GM12878 (cell line): ENCODE measurements around the gene ANTKMT. TPM values are rescaled to one million over a fixed set of nuclear protein-coding genes. Genes with fewer than 3 reads are reported as not detected.

Experiments
- ATAC-seq: fragments of 200-7000 bp; cut with Tn5 transposase; 3 replicates; pipeline ENCODE4 v1.9.1; 2020; ENCODE audit warnings: mild to moderate bottlenecking, moderate library complexity
- BruUV-seq: library from RNA; stranded (reverse); fragments of 400-500 nt; replicated peaks from 2 replicates; lab custom pipeline; 2021; lab: Mats Ljungman, UMichigan
- CTCF ChIA-PET: fragments of 300-600 bp; sonication (Branson Sonifier 250); formaldehyde crosslinking; extraction: SDS; loops from one replicate; lab custom pipeline; 2021; ENCODE audit warnings: inconsistent platforms; lab: Yijun Ruan, JAX
- POLR2A ChIA-PET: fragments of 350-600 bp; formaldehyde crosslinking; extraction: SDS; loops from one replicate; lab custom pipeline; 2021; ENCODE audit warnings: inconsistent platforms; lab: Charles Lee
- RAD21 ChIA-PET: fragments of 300-600 bp; sonication (Branson Sonifier 250); formaldehyde crosslinking; loops from one replicate; lab custom pipeline; 2023; ENCODE audit warnings: antibody characterized with exemption; ENCODE audit not compliant: unreplicated experiment; lab: Charles Lee
- SMC1A ChIA-PET: fragments of 300-600 bp; sonication (Branson Sonifier 250); formaldehyde crosslinking; loops from one replicate; lab custom pipeline; 2023; ENCODE audit not compliant: unreplicated experiment, uncharacterized antibody; lab: Charles Lee
- DNase-seq: peaks from one replicate; pipeline ENCODE4 v3.0.0-alpha.2; 2011; ENCODE audit warnings: low read depth, low spot score
- FAIRE-seq: peaks from 3 replicates; lab custom pipeline; 2011; peaks lifted over from hg19 to GRCh38; lab: Jason Lieb, UNC
- H2AFZ ChIP-seq: 2 replicates; pipeline ENCODE4 v1.6.0; 2011; ENCODE audit warnings: low read depth, low read length, control low read depth; ENCODE audit not compliant: control insufficient read depth
- H3K27ac ChIP-seq: 2 replicates; pipeline ENCODE4 v1.5.1; 2011; ENCODE audit warnings: control low read depth; ENCODE audit not compliant: control insufficient read depth, insufficient read depth
- H3K27me3 ChIP-seq, 2 experiments: replicated peaks in 1 of 2; 2 replicates each; pipeline versions ENCODE4 v1.6.0 to v1.6.1; 2011; ENCODE audit warnings: low read length in 1 of 2; ENCODE audit not compliant: control insufficient read depth in 2 of 2, insufficient read depth in 2 of 2
- H3K36me3 ChIP-seq, 2 experiments: 2 replicates each; pipeline ENCODE4 v1.5.1; 2011; ENCODE audit warnings: low read length in 1 of 2; ENCODE audit not compliant: control insufficient read depth in 2 of 2, insufficient read depth in 2 of 2
- H3K4me1 ChIP-seq: 2 replicates; pipeline ENCODE4 v1.6.1; 2011; ENCODE audit warnings: mild to moderate bottlenecking, low read length, moderate library complexity, mixed read lengths; ENCODE audit not compliant: control insufficient read depth, insufficient read depth
- H3K4me2 ChIP-seq: 2 replicates; pipeline ENCODE4 v1.6.0; 2011; ENCODE audit warnings: control low read depth; ENCODE audit not compliant: control insufficient read depth, insufficient read depth
- H3K4me3 ChIP-seq: fragments of 200-600 bp; sonication (generic); 2 replicates; pipeline ENCODE4 v1.5.1; 2016
- H3K79me2 ChIP-seq: 2 replicates; pipeline ENCODE4 v1.6.0; 2011; ENCODE audit warnings: low read length; ENCODE audit not compliant: control insufficient read depth, insufficient read depth
- H3K9ac ChIP-seq: 2 replicates; pipeline ENCODE4 v1.8.0; 2011; ENCODE audit warnings: low read length, control low read depth, mixed read lengths; ENCODE audit not compliant: control insufficient read depth, insufficient read depth
- H3K9me3 ChIP-seq: replicated peaks from 3 replicates; pipeline ENCODE4 v1.5.1; 2011; ENCODE audit warnings: mild to moderate bottlenecking, low read length; ENCODE audit not compliant: control insufficient read depth, insufficient read depth
- H4K20me1 ChIP-seq: 2 replicates; pipeline ENCODE4 v1.6.0; 2011; ENCODE audit not compliant: control insufficient read depth, insufficient read depth
- BACH1 ChIP-seq: fragments of 450-650 bp; IDR thresholded peaks from 2 replicates; pipeline ENCODE4 v1.6.1; 2017; ENCODE audit warnings: mild to moderate bottlenecking, borderline replicate concordance
- BCL11A ChIP-seq: IDR thresholded peaks from 2 replicates; pipeline ENCODE4 v1.6.1; 2011; ENCODE audit warnings: low read depth, low read length
- CBX3 ChIP-seq: fragments of 200-600 bp; sonication (generic); IDR thresholded peaks from 2 replicates; pipeline ENCODE4 v1.6.1; 2016; ENCODE audit warnings: low read depth, borderline replicate concordance
- CHD1 ChIP-seq: IDR thresholded peaks from 2 replicates; pipeline ENCODE4 v1.6.1; 2012; ENCODE audit warnings: low read depth, low read length, improper control_type of control experiment
- CHD4 ChIP-seq: fragments of 200-600 bp; sonication (generic); IDR thresholded peaks from 2 replicates; pipeline ENCODE4 v1.6.1; 2016; ENCODE audit warnings: mild to moderate bottlenecking
- MTA2 ChIP-seq: fragments of 450-650 bp; IDR thresholded peaks from 2 replicates; pipeline ENCODE4 v1.6.1; 2016; ENCODE audit warnings: low read depth, mild to moderate bottlenecking, moderate library complexity
- MXI1 ChIP-seq: fragments of 150-350 bp; IDR thresholded peaks from 2 replicates; pipeline ENCODE4 v1.6.1; 2011; ENCODE audit warnings: low read depth, mild to moderate bottlenecking, inconsistent platforms, low read length, improper control_type of control experiment
- NR2F1 ChIP-seq: fragments of 450-650 bp; conservative IDR thresholded peaks from 2 replicates; pipeline ENCODE4 v1.6.1; 2017; ENCODE audit warnings: mild to moderate bottlenecking
- PAX5 ChIP-seq: IDR thresholded peaks from 2 replicates; pipeline ENCODE4 v1.6.1; 2011; ENCODE audit warnings: low read depth, low read length, borderline replicate concordance
- SMC3 ChIP-seq: IDR thresholded peaks from 2 replicates; pipeline ENCODE4 v1.6.1; 2011; ENCODE audit warnings: low read length, improper control_type of control experiment, borderline replicate concordance
- ZNF217 ChIP-seq: fragments of 450-650 bp; IDR thresholded peaks from 2 replicates; pipeline ENCODE4 v1.6.1; 2017; ENCODE audit warnings: antibody characterized with exemption, mild to moderate bottlenecking
- WGBS: methylation state at CpG from one replicate; pipeline ENCODE4 v1.1.6; 2016; ENCODE audit warnings: low lambda C conversion rate; ENCODE audit not compliant: insufficient replicate concordance, insufficient coverage; ENCODE audit errors: missing lambda C conversion rate; 5-methylcytosine and 5-hydroxymethylcytosine counted together
- in situ Hi-C: fragments of 300-500 bp; cut with MboI; formaldehyde crosslinking; loops from 9 replicates; pipeline ENCODE4 v1.14.3; 2018; ENCODE audit warnings: mixed read lengths
- intact Hi-C: fragments of 100-400 bp; cut with micrococcal nuclease; formaldehyde crosslinking; loops from one replicate; pipeline ENCODE4 v1.14.2; 2022; ENCODE audit not compliant: unreplicated experiment
- polyA plus RNA-seq, 11 experiments: library from polyadenylated mRNA; depleted of rRNA in 4 of 11; unstranded in 6 of 11; stranded (reverse) in 5 of 11; fragments of >200 nt; fragmentation: Nextera tagmentation in 4 of 11; fragmentation: Illumina TruSeq in 1 of 11; extraction: Ambion mirVana in 4 of 11; extraction: Trizol in 1 of 11; gene quantifications; 1 replicate in 1 of 11; 2 replicates in 10 of 11; pipeline versions ENCODE4 v1.2.1 to v1.2.3, GENCODE V29; 2011 to 2016; ENCODE audit warnings: inconsistent platforms in 2 of 11, missing spikeins in 2 of 11, low read depth in 1 of 11
- total RNA-seq, 4 experiments: library from RNA; depleted of rRNA in 3 of 4; stranded (reverse); fragments of >200 nt in 3 of 4; fragmentation: Illumina TruSeq in 1 of 4; extraction: Trizol in 1 of 4; gene quantifications; 2 replicates each; pipeline versions ENCODE4 v1.2.1 to v1.2.3, GENCODE V29; 2013 to 2021
- TF ChIP-seq, protein P1 (sequence below): IDR thresholded peaks from 2 replicates; pipeline ENCODE4 v1.6.1; 2012; ENCODE audit warnings: mild to moderate bottlenecking, low read depth, low read length
- TF ChIP-seq, protein P2 (sequence below): IDR thresholded peaks from 2 replicates; pipeline ENCODE4 v1.6.1; 2012; ENCODE audit warnings: low read depth, low read length, improper control_type of control experiment
- TF ChIP-seq, protein P3 (sequence below): fragments of 450-650 bp; IDR thresholded peaks from 2 replicates; pipeline ENCODE4 v1.6.1; 2017; ENCODE audit warnings: mild to moderate bottlenecking, moderate library complexity
- TF ChIP-seq, protein P4 (sequence below): fragments of 450-650 bp; IDR thresholded peaks from 2 replicates; pipeline ENCODE4 v1.6.1; 2017; ENCODE audit warnings: borderline replicate concordance
- TF ChIP-seq, protein P5 (sequence below): fragments of 450-650 bp; IDR thresholded peaks from 2 replicates; pipeline ENCODE4 v1.6.1; 2016; ENCODE audit warnings: mild to moderate bottlenecking

The ANTKMT gene
- total and polyA plus RNA-seq, 10 of the 15 experiments (the other 5 are each of a cell fraction or from before 2014, with no cell fraction given) = 0.58 to 60.5 (median 25.8) TPM

- ChIA-PET RAD21 (no interaction called here), CTCF (no interaction called here), SMC1A (no interaction called here), POLR2A (no interaction called here)
- H3K4me3 ChIP-seq = no peak overlapping the region
- no peaks in the 10 kb centered on the region for H3K36me3 ChIP-seq
- in situ Hi-C loops = no loop called here
- no peak overlapping the region for H2AFZ ChIP-seq
- FAIRE-seq = no peak
- H3K9ac ChIP-seq = no peak overlapping the region
- no peaks in the 10 kb centered on the region for H3K4me1 ChIP-seq
- no TSS peak for BruUV-seq
- WGBS = 79% methylated on average over 29 of the region's 29 CpGs
- no peak for DNase-seq
- H3K27me3 ChIP-seq = no peaks in the 10 kb centered on the region
- ATAC-seq = no peak
- H3K4me2 ChIP-seq = no peak overlapping the region
- H3K9me3 ChIP-seq = no peaks in the 10 kb centered on the region
- H3K27ac ChIP-seq = no peak overlapping the region
- H4K20me1 ChIP-seq = no peaks in the 10 kb centered on the region
- H3K79me2 ChIP-seq = no peaks in the 10 kb centered on the region
- intact Hi-C loops = no loop called here
- TF ChIP-seq PAX5 (no peak), CBX3 (no peak), BACH1 (no peak), SMC3 (no peak), MXI1 (no peak), BCL11A (no peak), CHD1 (no peak), CHD4 (no peak), MTA2 (no peak), ZNF217 (no peak), NR2F1 (no peak)
- TF ChIP-seq, protein P1, sequence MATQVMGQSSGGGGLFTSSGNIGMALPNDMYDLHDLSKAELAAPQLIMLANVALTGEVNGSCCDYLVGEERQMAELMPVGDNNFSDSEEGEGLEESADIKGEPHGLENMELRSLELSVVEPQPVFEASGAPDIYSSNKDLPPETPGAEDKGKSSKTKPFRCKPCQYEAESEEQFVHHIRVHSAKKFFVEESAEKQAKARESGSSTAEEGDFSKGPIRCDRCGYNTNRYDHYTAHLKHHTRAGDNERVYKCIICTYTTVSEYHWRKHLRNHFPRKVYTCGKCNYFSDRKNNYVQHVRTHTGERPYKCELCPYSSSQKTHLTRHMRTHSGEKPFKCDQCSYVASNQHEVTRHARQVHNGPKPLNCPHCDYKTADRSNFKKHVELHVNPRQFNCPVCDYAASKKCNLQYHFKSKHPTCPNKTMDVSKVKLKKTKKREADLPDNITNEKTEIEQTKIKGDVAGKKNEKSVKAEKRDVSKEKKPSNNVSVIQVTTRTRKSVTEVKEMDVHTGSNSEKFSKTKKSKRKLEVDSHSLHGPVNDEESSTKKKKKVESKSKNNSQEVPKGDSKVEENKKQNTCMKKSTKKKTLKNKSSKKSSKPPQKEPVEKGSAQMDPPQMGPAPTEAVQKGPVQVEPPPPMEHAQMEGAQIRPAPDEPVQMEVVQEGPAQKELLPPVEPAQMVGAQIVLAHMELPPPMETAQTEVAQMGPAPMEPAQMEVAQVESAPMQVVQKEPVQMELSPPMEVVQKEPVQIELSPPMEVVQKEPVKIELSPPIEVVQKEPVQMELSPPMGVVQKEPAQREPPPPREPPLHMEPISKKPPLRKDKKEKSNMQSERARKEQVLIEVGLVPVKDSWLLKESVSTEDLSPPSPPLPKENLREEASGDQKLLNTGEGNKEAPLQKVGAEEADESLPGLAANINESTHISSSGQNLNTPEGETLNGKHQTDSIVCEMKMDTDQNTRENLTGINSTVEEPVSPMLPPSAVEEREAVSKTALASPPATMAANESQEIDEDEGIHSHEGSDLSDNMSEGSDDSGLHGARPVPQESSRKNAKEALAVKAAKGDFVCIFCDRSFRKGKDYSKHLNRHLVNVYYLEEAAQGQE = no peak
- TF ChIP-seq, protein P2, sequence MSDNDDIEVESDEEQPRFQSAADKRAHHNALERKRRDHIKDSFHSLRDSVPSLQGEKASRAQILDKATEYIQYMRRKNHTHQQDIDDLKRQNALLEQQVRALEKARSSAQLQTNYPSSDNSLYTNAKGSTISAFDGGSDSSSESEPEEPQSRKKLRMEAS = no peak
- TF ChIP-seq, protein P3, sequence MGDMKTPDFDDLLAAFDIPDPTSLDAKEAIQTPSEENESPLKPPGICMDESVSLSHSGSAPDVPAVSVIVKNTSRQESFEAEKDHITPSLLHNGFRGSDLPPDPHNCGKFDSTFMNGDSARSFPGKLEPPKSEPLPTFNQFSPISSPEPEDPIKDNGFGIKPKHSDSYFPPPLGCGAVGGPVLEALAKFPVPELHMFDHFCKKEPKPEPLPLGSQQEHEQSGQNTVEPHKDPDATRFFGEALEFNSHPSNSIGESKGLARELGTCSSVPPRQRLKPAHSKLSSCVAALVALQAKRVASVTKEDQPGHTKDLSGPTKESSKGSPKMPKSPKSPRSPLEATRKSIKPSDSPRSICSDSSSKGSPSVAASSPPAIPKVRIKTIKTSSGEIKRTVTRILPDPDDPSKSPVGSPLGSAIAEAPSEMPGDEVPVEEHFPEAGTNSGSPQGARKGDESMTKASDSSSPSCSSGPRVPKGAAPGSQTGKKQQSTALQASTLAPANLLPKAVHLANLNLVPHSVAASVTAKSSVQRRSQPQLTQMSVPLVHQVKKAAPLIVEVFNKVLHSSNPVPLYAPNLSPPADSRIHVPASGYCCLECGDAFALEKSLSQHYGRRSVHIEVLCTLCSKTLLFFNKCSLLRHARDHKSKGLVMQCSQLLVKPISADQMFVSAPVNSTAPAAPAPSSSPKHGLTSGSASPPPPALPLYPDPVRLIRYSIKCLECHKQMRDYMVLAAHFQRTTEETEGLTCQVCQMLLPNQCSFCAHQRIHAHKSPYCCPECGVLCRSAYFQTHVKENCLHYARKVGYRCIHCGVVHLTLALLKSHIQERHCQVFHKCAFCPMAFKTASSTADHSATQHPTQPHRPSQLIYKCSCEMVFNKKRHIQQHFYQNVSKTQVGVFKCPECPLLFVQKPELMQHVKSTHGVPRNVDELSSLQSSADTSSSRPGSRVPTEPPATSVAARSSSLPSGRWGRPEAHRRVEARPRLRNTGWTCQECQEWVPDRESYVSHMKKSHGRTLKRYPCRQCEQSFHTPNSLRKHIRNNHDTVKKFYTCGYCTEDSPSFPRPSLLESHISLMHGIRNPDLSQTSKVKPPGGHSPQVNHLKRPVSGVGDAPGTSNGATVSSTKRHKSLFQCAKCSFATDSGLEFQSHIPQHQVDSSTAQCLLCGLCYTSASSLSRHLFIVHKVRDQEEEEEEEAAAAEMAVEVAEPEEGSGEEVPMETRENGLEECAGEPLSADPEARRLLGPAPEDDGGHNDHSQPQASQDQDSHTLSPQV = no peak
- TF ChIP-seq, protein P4, sequence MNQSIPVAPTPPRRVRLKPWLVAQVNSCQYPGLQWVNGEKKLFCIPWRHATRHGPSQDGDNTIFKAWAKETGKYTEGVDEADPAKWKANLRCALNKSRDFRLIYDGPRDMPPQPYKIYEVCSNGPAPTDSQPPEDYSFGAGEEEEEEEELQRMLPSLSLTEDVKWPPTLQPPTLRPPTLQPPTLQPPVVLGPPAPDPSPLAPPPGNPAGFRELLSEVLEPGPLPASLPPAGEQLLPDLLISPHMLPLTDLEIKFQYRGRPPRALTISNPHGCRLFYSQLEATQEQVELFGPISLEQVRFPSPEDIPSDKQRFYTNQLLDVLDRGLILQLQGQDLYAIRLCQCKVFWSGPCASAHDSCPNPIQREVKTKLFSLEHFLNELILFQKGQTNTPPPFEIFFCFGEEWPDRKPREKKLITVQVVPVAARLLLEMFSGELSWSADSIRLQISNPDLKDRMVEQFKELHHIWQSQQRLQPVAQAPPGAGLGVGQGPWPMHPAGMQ = no peak
- TF ChIP-seq, protein P5, sequence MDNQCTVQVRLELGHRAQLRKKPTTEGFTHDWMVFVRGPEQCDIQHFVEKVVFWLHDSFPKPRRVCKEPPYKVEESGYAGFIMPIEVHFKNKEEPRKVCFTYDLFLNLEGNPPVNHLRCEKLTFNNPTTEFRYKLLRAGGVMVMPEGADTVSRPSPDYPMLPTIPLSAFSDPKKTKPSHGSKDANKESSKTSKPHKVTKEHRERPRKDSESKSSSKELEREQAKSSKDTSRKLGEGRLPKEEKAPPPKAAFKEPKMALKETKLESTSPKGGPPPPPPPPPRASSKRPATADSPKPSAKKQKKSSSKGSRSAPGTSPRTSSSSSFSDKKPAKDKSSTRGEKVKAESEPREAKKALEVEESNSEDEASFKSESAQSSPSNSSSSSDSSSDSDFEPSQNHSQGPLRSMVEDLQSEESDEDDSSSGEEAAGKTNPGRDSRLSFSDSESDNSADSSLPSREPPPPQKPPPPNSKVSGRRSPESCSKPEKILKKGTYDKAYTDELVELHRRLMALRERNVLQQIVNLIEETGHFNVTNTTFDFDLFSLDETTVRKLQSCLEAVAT = no peak
Observed at GRCh38 chr16:765488-765865, 44.5 kb downstream of the ANTKMT start.
